HG02623 (cell line): ENCODE measurements around the gene HYPK.

Experiments used
- ATAC-seq: cut with Tn5 transposase; IDR thresholded peaks from one replicate; pipeline ENCODE4 v1.9.1; 2021; ENCODE audit warnings: moderate library complexity; ENCODE audit not compliant: unreplicated experiment

The HYPK gene

GRCh38 chr15:43800286-43801141 lies at the start of gene HYPK:
Gene HYPK, plus strand, starts transcription at chr15:43800599. Its CDS starts 24 bp downstream, at chr15:43800623.
- ATAC-seq, result peak; percentile 86

- ATAC-seq, result no peak
These were observed 48.5 kb upstream of the HYPK start for GRCh38 chr15:43751885-43752284.

GRCh38 chr15:43762824-43763223 lies 37.6 kb upstream of the HYPK start:
- no peak for ATAC-seq

- ATAC-seq, result no peak
These were observed 36.5 kb upstream of the HYPK start for GRCh38 chr15:43763819-43764446.

- no peak for ATAC-seq
These were observed 30.7 kb upstream of the HYPK start for GRCh38 chr15:43769584-43770228.

GRCh38 chr15:43771816-43772215 lies 28.6 kb upstream of the HYPK start:
- ATAC-seq, result no peak

- no peak for ATAC-seq
These were observed 27.8 kb upstream of the HYPK start for GRCh38 chr15:43772624-43773023.

GRCh38 chr15:43774062-43774461 lies 26.3 kb upstream of the HYPK start:
- no peak for ATAC-seq

- no peak for ATAC-seq
These were observed 24.9 kb upstream of the HYPK start for GRCh38 chr15:43775411-43775965.

- ATAC-seq, result peak; percentile 71
These were observed 24.2 kb upstream of the HYPK start for GRCh38 chr15:43776101-43776717.

GRCh38 chr15:43776718-43777266 lies 23.6 kb upstream of the HYPK start, which contains the start of gene ELL3:
Gene ELL3, minus strand, starts transcription at chr15:43776966. Its CDS starts 65 bp downstream, at chr15:43776901.
- peak; percentile 36 for ATAC-seq

GRCh38 chr15:43777267-43777914 lies 23.0 kb upstream of the HYPK start:
- peak; percentile 41 for ATAC-seq

GRCh38 chr15:43779016-43779415 lies 21.4 kb upstream of the HYPK start:
- no peak for ATAC-seq

GRCh38 chr15:43789409-43789808 lies 11.0 kb upstream of the HYPK start:
- no peak for ATAC-seq

GRCh38 chr15:43791993-43792760 lies 8.2 kb upstream of the HYPK start, which contains the start of gene SERF2:
Gene SERF2, plus strand, starts transcription at chr15:43792320. Its CDS starts 57 bp downstream, at chr15:43792377.
- ATAC-seq, result peak; percentile 89

- ATAC-seq, result no peak
These were observed 7.5 kb upstream of the HYPK start for GRCh38 chr15:43792761-43793476.

GRCh38 chr15:43793647-43794046 lies 6.8 kb upstream of the HYPK start:
- ATAC-seq, result no peak

- ATAC-seq, result no peak
These were observed 5.9 kb upstream of the HYPK start for GRCh38 chr15:43794269-43795037.
